Measurements from ENCODE around the gene HSPB6. TPM values are rescaled to one million over a fixed set of nuclear protein-coding genes. Genes with fewer than 3 reads are reported as not detected.

The HSPB6 gene
- polyA plus RNA-seq, 1 of the 3 experiments (the other 2 are of a cell fraction) = 0.43 TPM

GRCh38 chr19:35740423-35741202 lies 16.2 kb downstream of the HSPB6 start:
- POLR2A ChIA-PET = interaction anchor here (0.7 to 2.0 kb wide), 10 partner anchors 10 to 128 kb away, joined by 3 to 10 read pairs (median 4); partner anchors contain the start of genes COX6B1 and HSPB6
- Histone ChIP-seq H3K79me2 (ENCODE audit: insufficient read depth) (peaks cover under 1% of the 10 kb centered on the region; the same call in 1 of the 2 replicates), H3K27me3 (ENCODE audit: insufficient read depth) (no peaks in the 10 kb centered on the region), H3K4me3 (ENCODE audit: low read depth in 2 of 2, low read length in 1 of 2) (peak overlapping the region; percentile 63 to 88), H4K20me1 (ENCODE audit: insufficient read depth) (no peaks in the 10 kb centered on the region), H2AFZ (ENCODE audit: low read depth) (peak overlapping the region; percentile 95), H3K9me3 (no peaks in the 10 kb centered on the region), H3K4me2 (peak overlapping the region; percentile 97), H3F3A (replicated peaks; ENCODE audit: insufficient read depth) (peaks cover 12% of the 10 kb centered on the region), H3K36me3 (replicated peaks in 1 of 2; ENCODE audit: control insufficient read depth in 1 of 2, insufficient read depth in 2 of 2, low read length in 1 of 2) (peaks cover 6 to 30% of the 10 kb centered on the region in 2 experiments), H3K9me2 (no peaks in the 10 kb centered on the region), H3K9ac (peak overlapping the region; percentile 67; the same call in 1 of the 2 replicates), H3K27ac (ENCODE audit: low read depth in 2 of 2, low read length in 1 of 2) (peak overlapping the region; percentile 63 to 90; a peak in 3 of 4 replicates), H3K4me1 (ENCODE audit: control insufficient read depth in 1 of 2, insufficient read depth in 2 of 2, low read depth in 1 of 2, low read length in 1 of 2) (peaks cover 4 to 18% of the 10 kb centered on the region in 2 experiments; a peak in 2 of 4 replicates)
- TF ChIP-seq PBX3 (IDR thresholded peaks at IDR 0.05) = peak; percentile 82
- TF ChIP-seq NRF1 (IDR thresholded peaks at IDR 0.05; ENCODE audit: low read depth, low read length) = peak; percentile 77
- peak; percentile 46 for TF ChIP-seq MAX (IDR thresholded peaks at IDR 0.05; ENCODE audit: low read depth)
- TF ChIP-seq EZH2phosphoT487 (IDR thresholded peaks at IDR 0.05; ENCODE audit: borderline replicate concordance, low read depth) = no peak
- peak; percentile 84 for TF ChIP-seq RFX5 (IDR thresholded peaks at IDR 0.05; ENCODE audit: low read length)
- TF ChIP-seq TAF1 (IDR thresholded peaks at IDR 0.05; ENCODE audit: borderline replicate concordance, low read depth, low read length) = no peak; the same call in 1 of the 2 replicates
- 0 out of 4 replicates have a peak, but pooled peaks of 1 of the 2 experiments have one; percentile 3 for TF ChIP-seq EP300 (IDR thresholded peaks at IDR 0.05; ENCODE audit: borderline replicate concordance in 1 of 2, low read depth in 1 of 2, low read length in 1 of 2)
- TF ChIP-seq YY1 (IDR thresholded peaks at IDR 0.05; ENCODE audit: low read depth) = 0 out of 2 replicates have a peak, but pooled peaks have one; percentile 11
- no peak; the same call in none of the 2 replicates for TF ChIP-seq GABPA (IDR thresholded peaks at IDR 0.05; ENCODE audit: low read depth)
- peak; percentile 78 for TF ChIP-seq MXI1 (IDR thresholded peaks at IDR 0.05; ENCODE audit: low read depth, low read length)
- no peak for TF ChIP-seq REST (IDR thresholded peaks at IDR 0.05; ENCODE audit: low read depth, low read length)
- TF ChIP-seq FOXM1 (IDR thresholded peaks at IDR 0.05; ENCODE audit: low read depth) = no peak
- peak; percentile 77 for TF ChIP-seq POLR2AphosphoS5 (IDR thresholded peaks at IDR 0.05; ENCODE audit: low read depth, low read length)
- TF ChIP-seq ELF1 (IDR thresholded peaks at IDR 0.05) = peak; percentile 55; the same call in 1 of the 2 replicates
- TF ChIP-seq RCOR1 (IDR thresholded peaks at IDR 0.05; ENCODE audit: low read length) = no peak
- TF ChIP-seq CTCF (IDR thresholded peaks at IDR 0.05) = peak; percentile 31; the same call in 1 of the 2 replicates
- TF ChIP-seq ZBTB33 (IDR thresholded peaks at IDR 0.05; ENCODE audit: borderline replicate concordance, low read depth) = no peak
- peak; percentile 70; the same call in 1 of the 2 replicates for TF ChIP-seq SIN3A (IDR thresholded peaks at IDR 0.05; ENCODE audit: borderline replicate concordance, low read depth, low read length)
- TF ChIP-seq FOXJ3 (CRISPR knock-in tag; IDR thresholded peaks at IDR 0.05) = 0 out of 2 replicates have a peak, but pooled peaks have one; percentile 41
- TF ChIP-seq IRF3 (IDR thresholded peaks at IDR 0.05; ENCODE audit: low read depth, low read length) = peak; percentile 7; the same call in 1 of the 2 replicates
- CTCF ChIA-PET = interaction anchor here (0.5 to 1.6 kb wide), 10 partner anchors 13 to 832 kb away, joined by 3 to 7 read pairs (median 3); partner anchors contain the start of gene COX6B1
- peak; percentile 99 for DNase-seq
- 1% methylated on average over 42 of the region's 63 CpGs for WGBS (ENCODE audit: low lambda C conversion rate)

All from SK-N-SH (cell line).